HG03280 (cell line): Measurements from ENCODE around the gene DNASE1L2.
"Not testable (repeated sequence)": the region's sequence is repeated elsewhere in the genome, so short reads cannot be mapped to it uniquely, and the experiment has no call there.

Source experiments
- ATAC-seq: cut with Tn5 transposase; IDR thresholded peaks from one replicate; pipeline ENCODE4 v1.9.1; 2021; ENCODE audit warnings: mild to moderate bottlenecking, moderate library complexity; ENCODE audit not compliant: unreplicated experiment

The DNASE1L2 gene

DNA sequence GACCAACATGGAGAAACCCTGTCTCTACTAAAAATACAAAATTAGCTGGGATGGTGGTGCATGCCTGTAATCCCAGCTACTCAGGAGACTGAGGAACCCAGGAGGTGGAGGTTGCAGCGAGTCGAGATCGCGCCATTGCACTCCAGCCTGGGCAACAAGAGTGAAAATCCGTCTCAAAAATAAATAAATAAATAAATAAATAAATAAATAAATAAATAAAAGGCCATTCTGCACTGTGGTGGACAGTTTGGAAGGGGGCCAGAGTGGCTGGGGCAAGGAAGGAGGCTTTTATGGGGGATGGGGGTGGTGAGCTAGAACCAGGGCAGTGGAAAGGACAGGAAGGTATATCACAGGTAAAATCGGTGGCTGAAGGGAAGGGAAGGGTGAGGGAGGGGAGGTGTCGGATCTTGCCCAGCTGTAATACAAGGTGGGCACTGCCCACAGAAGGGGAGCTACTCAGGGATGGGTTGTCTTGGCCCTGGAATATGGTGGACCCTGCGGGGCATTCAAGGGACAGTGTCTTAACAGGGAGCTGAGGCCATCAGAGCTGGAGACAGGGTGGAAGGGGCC, 33.0 kb upstream of the DNASE1L2 start:
- not testable (repeated sequence) for ATAC-seq

DNA sequence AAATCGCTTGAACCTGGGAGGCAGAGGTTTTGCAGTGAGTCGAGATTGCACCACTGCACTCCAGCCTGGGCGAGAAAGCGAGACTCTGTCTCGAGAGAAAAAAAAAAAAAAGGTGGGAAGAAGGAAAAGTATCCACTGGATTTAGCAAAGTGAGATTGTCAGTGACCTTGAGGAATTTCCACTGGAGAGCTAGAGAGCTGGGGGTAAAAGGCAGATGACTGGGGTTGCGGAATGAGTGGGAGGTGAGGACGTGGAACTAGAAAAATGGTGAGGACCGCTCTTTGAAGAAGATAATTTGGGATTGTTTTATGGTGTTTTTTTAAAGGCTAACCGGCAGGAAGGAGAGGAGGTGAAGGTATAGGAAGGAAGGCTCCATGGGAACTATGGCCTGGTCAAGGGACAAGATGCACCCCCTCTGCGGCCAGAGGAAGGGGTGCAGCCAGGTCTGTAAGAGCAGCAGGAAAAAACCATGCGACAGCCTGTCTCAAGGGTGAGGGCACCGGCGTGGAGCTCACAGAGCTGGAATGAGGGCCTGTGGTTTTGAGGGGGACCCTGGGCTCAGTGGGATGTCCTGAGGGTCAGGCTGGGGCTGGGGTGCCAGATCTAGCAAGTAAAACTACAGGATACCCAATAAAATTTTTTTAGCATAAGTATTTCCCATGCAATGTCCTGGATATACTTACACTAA, 31.7 kb upstream of the DNASE1L2 start:
- ATAC-seq, result no peak

DNA sequence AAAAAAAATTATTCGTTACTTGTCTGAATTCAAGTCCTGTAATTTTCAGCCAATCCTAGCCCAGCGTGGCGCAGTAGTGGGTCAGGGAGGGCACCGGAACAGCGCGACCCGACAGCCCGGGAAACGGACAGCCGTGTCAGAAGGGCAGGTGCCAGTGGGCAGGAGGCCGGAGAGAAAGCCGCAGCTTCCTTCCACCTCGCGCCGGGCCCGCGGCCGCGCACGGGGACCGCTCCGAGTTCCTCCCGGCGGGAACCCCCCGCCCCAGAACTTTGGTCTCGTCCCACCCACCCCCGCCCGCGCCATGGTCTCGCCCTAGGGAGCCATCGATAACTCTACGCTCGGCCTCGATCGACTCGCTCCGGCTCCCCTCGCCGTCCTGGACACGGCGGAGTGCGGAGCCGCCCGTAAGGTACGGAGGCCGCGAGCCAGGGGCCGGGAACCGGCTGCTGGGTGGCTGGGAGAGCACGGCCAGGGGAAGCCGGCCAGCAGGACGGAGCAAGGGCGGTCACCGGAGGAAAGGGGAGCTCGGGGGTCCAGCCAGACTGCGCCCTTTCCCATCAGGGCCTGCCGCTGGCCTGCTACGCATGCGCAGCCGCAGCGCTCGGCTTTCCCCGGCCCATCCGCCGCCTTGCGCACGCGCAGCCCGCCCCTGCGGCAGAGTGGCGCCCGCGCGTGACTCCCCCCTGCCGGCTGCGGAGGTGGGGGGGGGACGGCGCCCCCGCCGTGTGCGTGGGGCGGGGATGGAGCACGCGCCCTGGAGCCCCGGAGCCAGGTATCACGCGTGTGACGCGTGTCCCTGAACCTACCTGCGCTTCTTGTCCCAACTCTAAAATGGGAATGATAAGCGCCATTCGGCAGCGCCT, 30.9 kb upstream of the DNASE1L2 start, which contains the start of gene MLST8:
Gene MLST8, plus strand, starts transcription at position 351 of the 863 bp plus-strand sequence. CDS start 632 bp downstream, outside the sequence.
- ATAC-seq, result peak; percentile 80

DNA sequence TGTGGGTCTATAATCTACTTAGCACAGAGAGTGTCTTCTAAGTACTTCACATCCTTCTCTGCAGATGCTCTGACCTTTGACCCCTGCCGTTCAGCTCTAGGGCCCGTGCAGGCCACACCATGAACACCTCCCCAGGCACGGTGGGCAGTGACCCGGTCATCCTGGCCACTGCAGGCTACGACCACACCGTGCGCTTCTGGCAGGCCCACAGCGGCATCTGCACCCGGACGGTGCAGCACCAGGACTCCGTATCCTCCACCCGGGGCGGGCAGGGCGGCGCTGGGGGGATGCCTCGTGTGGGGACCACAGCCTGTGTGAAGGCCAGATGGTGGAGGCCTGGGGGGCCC, 30.3 kb upstream of the DNASE1L2 start:
- no peak for ATAC-seq

DNA sequence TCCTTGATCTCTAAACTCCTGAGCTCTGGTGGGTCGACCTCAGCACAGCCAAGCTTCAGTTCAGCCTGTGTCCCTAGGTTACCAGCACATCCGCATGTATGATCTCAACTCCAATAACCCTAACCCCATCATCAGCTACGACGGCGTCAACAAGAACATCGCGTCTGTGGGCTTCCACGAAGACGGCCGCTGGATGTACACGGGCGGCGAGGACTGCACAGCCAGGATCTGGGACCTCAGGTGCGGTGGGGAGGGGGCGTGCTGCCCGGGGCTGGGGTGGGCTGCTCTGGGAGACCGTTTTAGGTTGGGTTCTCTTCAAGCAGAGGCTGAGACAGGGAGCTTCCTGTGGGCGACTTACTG, 29.8 kb upstream of the DNASE1L2 start:
- no peak for ATAC-seq

DNA sequence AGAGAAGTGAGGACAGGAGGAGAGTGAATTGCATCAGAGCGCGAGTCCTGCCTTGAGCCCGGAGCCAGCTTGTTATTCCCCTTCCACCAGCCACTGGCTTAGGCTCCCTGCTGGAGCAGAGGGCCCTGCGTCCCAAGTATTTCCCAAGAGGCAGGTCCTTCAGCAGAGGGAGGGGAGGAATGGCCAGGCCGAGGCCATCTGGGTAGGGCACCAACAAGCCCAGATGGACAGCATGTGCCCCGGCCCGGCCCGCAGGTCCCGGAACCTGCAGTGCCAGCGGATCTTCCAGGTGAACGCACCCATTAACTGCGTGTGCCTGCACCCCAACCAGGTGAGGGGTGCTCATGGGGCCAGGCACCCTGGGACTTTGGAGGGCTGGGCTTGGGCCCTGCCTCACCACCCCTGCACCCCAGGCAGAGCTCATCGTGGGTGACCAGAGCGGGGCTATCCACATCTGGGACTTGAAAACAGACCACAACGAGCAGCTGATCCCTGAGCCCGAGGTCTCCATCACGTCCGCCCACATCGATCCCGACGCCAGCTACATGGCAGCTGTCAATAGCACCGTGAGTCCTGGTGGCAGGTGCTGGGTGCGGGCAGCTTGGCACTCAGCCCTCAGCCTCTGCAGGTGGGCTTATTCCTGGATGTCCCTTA, 29.3 kb upstream of the DNASE1L2 start:
- ATAC-seq, result no peak

DNA sequence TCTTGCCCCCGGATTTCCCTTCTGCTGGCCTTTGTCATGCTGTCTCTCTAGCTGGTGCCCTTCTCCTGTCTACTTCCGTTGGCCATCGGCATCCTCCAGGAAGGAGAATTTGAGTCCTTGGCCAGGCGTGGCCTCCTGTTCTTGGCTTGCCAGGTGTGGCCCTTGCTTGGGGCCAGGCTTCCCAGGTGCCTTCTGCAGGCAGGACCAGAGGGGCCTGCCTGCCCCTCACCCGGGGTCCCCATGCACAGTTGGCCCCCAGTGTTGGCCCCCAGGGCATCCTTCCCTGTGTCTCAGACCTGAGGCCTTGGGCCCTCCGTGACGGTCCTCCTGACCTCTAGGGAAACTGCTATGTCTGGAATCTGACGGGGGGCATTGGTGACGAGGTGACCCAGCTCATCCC, 28.4 kb upstream of the DNASE1L2 start:
- no peak for ATAC-seq

DNA sequence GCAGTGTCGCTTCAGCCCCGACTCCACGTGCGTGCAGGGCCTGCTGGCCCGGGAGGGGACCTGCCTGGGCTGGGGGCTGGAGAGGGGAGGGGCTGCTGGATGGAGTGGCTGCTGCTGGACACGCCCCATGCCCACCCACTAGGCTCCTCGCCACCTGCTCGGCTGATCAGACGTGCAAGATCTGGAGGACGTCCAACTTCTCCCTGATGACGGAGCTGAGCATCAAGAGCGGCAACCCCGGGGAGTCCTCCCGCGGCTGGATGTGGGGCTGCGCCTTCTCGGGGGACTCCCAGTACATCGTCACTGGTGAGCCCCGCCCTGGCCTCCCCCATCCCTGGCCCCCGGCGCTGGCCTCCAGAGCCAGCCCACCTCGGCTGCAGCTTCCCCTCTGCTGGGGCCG, 27.9 kb upstream of the DNASE1L2 start:
- no peak for ATAC-seq

DNA sequence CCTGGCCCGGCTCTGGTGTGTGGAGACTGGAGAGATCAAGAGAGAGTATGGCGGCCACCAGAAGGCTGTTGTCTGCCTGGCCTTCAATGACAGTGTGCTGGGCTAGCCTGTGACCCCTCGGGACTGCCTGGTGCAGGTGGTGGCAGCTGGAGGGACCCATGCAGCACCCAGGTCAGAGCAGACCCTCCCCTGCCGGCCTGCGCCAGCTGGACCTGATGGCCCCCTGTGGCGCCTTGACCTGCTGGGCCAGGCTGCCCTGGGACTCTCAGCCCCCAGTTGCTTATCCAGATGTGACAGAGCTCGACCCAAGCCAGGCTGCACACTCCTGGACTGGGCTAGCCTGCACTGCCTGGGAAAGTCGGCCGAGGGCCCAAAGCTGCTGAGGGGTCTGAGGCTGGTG, 27.5 kb upstream of the DNASE1L2 start:
- no peak for ATAC-seq

DNA sequence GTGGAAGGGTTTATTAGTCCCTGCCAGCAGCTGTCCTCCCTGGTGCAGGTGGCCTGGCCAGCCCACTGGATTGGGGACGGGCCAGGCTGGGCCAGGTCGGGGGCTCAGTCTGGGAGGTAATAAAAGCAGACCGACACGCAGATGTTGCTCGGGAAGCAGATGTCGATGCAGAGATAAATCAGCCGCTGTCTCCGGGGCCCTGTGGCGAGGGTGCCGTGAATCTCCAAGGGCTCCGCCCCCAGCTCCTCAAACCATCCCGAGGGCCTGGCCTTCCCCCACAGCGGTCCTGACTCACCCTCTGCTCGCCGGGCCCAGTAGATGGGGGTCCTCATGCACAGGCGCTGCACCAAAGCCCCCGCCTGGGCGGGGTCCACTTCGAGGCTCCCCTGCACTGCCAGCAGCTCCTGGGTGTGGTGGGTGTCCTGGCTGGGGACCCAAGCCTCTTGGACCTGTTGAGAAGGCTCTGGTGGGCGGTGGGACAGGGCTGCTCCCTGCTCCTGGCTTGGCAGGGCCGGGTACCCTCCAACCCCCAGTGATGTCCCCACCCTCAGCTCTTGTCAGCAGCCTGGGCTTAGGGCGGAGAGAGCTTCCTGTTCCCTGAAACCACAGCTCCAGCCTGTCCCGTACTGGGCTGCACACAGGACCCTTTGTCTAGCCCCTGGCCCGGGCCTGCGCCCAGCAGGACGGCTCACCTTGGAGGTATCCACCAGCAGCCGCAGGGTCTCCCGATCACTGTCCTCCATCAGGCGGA, 26.8 kb upstream of the DNASE1L2 start:
- ATAC-seq, result no peak

DNA sequence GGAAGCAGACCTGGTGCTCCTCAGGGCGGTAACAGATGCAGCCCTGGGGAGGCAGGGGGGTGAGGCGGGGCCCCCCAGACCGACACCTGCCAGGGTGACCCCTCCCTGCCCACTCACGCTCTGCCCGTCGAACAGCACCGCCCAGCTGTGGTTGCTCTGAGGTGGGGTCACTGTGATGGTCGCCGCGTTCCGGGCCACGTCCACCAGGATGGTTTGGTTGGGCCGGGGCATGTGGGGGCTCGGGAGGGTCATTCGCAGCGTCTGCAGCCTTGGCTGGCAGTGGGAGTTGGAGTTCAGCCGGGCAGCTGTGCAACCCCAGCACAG, 26.3 kb upstream of the DNASE1L2 start:
- no peak for ATAC-seq

DNA sequence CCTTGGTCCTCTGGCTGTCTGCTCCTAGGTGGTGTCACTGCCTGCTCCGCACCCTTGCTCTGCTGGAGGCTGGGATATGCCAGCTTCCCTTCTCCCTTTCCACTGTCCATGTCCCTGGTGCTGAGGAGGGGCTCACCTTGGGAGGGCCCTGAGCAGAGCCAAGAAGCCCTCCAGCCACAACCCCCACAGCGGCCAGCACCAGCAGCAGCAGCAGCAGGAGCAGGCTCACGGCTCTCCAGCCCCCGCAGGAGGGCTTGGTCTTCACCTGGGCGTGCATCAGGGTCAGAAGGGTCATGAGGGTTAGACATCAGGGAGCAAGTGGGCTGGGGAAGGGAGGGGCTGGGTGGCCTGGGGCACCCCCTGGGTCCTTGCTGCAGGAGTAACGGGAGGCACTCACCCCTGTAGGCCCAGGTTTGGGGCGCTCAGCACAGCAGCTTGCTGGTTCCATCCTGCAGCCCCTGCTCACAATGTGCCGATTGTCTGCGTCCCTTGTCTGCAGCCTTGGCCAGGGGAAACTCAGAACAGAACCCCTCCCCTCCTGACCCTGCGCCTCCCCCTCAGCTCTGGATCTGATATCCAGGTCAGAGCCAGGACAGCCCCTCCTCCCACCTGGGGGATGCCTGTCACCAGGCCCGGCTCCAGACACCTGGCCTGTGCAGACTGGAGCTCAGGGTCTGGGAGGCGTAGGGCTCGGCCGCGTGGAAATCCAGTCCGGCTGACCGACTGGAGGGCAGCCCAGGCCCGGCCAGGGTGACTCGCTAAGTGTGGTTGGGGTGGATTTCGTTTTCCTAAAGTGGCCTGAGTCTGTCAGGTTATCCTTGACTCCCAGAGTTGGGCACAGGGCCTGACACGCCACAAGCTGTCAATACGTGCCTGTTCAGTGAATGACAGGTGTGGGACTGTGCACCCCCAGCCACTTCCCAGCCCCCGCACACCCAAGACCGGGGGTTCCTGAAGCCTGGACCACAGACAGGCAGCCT, 25.6 kb upstream of the DNASE1L2 start, which contains the start of gene BRICD5:
Gene BRICD5, minus strand, starts transcription at position 478 of the 980 bp plus-strand sequence. Its CDS starts 30 bp downstream, at position 448.
- no peak for ATAC-seq

DNA sequence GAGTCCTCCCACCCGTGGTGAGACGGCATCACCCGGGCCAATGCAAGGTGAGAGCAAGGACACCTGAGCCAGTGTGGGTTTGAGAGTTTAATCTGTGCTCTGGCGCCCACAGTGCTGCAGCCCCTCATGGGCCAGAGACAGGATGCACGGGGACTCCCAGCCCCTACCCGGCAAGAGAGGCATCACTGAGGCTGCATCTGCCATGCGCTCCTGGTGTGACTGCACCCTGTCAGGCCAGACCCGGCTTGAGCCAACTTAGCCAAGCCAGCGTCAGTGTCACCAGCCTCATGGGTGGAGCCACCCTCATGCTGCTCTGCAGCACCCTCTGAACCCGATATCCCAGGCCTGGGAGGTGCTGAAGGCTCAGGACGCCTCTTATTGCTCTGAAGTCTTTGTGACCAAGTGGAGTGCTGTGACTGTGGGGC, 24.3 kb upstream of the DNASE1L2 start:
- no peak for ATAC-seq

DNA sequence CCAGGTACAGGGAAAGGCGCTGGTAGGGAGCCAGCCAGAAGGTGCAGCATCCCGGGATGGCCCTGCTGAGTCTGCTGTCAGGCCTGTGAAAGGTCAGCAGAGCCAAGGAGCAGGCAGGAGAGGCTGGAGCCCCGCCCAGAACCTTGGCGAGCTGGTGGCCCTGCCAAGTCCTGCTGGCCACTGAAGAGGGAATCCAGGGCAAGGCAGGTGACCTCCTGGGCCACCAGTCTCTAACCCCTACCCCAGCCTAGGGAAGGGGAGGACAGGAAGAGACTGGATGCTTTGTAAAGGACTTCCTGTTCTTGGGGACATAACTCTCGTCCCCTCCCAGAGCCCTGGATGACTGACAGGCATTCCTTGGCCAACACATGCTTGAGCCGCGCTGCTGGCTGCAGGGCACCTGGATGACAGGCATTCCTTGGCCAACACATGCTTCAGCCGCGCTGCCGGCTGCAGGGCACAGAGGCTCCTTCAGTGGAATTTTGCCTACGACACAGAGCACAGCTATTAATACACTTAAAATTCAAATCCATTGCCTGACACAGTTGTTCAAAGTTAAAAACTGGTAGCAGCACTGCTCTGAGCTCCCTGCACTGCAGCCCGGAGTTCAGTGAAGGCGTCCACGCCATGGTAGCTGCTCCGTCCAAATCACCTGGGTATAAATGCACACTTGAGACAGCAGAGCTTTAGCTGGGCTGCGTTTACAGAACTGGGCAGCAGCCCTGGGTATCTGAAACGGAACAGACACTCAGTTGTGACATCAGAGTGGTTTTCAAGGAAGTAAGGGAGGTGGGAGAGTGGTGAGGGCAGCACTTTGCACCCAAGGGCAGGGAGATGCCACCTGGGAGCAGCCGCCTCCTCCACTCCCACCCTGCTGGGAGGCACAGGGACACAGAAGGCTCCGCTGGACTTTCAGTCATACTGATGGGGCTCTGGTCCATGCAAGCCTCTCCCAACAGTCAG, 23.6 kb upstream of the DNASE1L2 start:
- no peak for ATAC-seq

DNA sequence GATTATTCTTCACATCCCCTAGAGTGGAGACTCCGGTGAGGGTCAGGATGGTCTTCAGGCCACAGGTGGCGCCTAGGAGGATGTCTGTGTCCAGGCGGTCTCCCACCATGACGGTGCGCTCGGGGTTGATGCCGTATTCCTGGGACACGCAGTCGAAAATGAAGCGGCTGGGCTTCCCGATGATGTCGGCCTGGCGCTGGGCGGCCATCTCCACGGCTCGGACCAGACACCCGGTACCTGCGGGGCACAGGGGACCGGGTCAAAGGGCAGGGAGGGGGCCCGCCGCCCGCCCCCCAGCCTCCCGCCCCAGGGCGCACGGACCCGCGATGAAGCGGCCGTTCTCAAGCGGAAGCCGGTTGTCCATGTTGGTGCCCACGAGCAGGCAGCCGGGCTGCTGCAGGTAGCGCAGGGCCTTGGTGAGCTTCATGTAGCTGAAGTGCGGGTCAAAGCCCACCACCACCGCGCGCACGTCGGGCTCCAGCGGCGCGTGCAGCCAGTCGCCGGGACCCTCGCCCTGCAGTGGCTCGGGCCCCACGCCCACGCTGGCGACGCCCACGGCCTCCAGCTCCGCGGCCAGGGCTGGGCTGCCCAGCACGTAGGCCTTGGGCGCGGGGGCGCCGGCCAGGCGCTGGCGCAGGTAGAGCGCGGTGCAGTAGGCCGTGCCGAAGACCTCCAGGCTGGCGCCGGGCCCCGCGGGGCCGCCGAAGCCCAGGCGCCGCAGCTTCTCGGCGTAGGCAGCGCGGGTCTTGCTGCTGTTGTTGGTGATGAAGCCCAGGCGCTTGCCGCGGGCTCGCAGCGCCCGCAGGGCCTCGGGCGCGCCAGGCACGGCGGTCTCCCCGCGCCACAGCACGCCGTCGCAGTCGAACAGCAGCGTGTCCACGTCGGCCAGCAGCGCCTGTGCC, 22.2 kb upstream of the DNASE1L2 start:
- peak; percentile 2 for ATAC-seq

DNA sequence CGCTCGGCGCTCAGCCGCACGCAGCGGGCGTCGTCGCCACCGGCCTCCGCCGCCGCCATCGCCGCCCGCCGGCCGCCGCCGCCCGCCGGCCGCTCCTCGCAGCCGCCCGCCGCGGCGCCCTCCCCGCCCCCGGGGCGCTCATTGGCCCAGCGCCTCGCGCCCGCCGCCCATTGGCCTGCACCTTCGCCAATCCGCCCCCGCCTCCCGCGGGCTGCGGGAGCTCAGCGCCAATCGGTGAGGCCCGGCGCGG, 21.6 kb upstream of the DNASE1L2 start, which contains the start of gene PGP:
Gene PGP, minus strand, starts transcription at position 122 of the 250 bp plus-strand sequence. Its CDS starts 63 bp downstream, at position 59.
- peak; percentile 88 for ATAC-seq

DNA sequence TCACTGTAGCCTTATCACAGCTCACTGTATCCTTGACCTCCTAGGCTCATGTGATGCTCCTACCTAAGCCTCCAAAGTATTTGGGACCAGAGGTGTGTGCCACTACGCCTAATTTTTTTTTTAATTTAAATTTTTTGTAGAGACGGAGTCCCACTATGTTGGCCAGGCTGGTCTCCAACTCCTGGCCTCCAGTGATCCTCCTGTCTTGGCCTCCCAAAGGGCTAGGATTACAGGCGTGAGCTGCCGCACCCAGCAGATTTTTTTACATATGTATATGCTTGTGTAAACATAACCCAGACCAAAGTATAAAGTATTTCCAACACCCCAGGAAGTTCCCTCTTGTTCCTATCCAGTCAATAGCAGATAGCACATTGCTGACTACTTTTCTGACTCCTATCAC, 19.9 kb upstream of the DNASE1L2 start:
- no peak for ATAC-seq
